Stimulated activated CD4-positive, alpha-beta T cell treated with anti-CD3 and anti-CD28 coated beads, Interleukin-1b, Interleukin-23, amount 100 ng/mL, for 48 hours (primary cell): ENCODE results near the gene CHSY1.

Experiments
- DNase-seq: peaks from one replicate; pipeline ENCODE4 v3.0.0-alpha.2; 2020

The CHSY1 gene

DNA sequence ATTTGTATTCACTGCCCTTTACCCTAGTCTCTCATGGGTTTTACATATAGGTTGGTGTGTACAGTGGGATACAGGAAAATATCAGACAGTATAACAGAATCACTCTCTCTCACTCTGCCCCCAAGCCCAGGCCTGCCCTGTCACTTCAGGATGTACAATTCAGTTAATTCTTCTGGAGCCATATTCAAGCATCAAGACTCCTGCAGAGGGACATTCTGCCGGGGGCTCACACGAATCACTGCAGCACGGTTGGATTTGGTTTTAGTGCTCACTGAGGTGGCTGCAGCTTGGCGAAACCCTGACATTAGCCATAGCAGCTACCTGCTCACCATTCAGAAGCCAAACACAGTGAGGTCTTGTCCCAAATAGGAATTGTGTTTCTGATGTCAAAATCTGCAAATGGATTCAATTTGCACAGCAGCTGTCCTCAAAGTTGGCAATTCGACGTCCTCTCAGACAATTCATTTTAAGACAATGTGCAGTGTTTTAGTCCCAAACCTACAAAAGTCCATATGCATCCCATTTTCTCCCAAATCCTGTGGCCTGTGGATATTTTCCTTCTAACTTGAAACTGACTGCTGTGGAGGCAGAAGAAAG is 82.9 kb downstream of the CHSY1 start:
- DNase-seq = no peak

GRCh38 chr15:101168463-101168824 is 83.4 kb downstream of the CHSY1 start:
- DNase-seq = no peak

- peak; percentile 83 for DNase-seq
Measured at GRCh38 chr15:101167753-101168462, 83.9 kb downstream of the CHSY1 start.

GRCh38 chr15:101167411-101167752 is 84.5 kb downstream of the CHSY1 start:
- DNase-seq = no peak

- DNase-seq = no peak
Measured at GRCh38 chr15:101165905-101166471, 85.9 kb downstream of the CHSY1 start.

- no peak for DNase-seq
Measured at GRCh38 chr15:101162701-101163483, 89.0 kb downstream of the CHSY1 start.

DNA sequence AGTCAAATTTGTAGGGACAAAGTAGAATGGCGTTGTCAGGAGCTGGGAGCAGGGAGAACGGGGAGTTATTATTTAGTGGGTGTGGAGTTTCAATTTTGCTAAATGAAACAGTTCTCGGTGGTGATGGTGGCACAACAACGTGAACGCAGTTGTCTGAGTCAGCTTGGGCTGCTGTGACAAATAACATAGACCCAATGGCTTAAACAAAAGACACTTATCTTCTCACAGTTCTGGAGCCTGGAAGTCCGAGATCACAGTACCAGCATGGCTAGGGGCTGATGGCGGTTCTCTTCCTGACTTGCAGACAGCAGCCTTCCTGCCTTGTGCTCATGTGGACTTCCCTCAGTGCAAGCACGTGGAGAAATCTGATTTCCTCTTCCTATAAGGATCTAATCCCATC is 90.2 kb downstream of the CHSY1 start:
- DNase-seq = peak; percentile 55

DNA sequence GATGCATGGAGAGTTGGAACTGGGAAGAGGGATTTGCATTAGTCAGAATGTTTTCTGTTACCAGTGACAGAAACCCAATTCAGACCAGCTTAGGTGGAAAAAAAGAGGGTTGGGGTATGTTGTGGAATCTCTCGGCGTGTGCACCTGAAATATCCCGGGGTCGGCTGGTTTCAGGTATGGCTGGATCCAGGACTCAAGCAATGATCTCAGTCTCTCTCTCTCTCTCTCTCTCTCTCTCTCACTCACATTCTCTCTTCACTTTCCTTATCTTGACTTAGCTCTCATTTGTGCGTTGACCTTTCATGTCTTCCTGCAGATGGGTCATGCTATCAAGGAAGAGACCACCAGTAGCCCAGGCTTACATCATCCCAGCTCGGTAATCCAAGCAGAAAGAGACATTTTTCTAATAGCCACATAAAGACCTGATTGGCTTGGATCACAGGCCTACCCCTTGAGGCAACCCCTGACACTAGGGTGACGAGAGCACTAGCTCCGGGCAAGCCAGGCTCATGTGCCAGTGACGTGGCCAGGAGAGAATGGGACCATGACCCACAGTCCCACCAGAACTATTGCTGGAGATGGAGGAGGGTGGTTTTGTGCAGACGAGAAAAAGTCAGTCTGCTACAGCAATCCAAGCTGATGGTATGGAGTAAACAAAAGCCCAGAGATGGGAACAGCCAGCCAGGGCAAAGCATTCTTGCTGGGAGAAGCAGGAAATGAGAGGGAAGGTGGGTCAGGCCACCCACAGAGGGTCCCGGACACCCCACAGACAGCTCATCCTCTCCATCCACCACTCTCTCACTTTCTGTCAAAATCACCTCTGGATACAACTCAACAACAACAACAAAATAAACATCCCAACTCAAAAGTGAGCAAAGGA is 91.7 kb downstream of the CHSY1 start:
- no peak for DNase-seq

DNA sequence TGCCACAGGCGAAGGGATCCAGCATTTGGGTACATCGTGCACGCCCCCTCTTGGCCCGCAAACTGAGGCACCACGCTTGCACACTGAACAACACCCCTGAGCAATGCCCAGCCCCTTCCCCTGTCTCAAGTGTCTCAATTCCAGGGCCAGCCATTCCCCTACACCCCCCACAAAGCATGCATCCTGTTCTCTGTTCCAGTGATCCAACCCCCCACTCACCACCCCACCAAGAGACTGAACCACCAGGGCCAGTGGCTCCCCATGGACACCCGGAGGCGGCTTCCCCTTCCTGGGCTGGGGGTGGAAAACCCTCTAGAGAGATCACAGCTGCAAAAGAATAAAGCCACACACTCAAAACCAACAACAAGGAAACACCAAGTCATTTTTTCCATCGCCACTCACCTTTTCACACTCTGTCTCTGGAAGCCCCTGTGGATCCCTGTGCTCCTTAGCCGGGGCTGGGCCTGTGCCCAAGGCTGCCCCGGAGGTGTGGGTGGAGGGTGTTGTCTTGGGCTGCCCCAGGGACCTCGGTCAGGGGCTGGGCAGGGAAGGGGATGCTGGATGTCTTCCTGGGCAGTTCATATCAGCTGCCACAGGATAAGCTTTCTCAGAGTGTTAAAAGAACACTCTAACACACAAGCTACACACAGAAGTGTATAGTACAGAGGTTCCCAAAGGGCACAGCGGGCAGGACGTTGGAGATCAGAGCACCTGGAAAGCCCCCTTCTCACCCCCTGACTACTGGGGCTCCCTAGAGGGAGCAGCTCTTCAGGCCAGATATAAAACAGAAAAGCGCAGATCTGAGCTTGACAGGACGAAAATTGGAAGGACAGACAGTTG is 92.5 kb downstream of the CHSY1 start:
- DNase-seq = peak; percentile 36

- no peak for DNase-seq
Measured at GRCh38 chr15:101158166-101159095, 93.4 kb downstream of the CHSY1 start.

DNA sequence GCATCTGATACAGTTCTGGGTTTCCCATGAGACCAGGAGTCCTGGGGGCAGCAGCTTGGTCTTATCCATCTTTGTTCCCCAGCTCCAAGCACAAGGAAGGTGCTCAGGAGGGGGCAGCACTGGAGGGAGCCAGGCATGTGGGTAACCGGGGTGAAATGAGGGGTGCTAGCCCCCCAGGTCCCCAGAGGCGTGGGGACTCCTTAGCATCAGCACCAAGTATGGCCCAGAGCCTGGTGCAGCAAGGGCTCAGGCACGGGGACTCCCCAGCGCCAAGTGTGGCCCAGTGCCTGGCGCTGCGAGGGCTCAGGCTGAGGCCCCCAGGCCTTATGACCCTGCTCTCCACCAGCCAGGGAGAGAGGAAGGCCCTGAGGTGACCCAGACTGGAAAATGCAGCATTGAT is 94.1 kb downstream of the CHSY1 start:
- no peak for DNase-seq

GRCh38 chr15:101156509-101157159 is 95.2 kb downstream of the CHSY1 start:
- no peak for DNase-seq

- no peak for DNase-seq
Measured at GRCh38 chr15:101156061-101156460, 95.8 kb downstream of the CHSY1 start.

- DNase-seq = no peak
Measured at GRCh38 chr15:101153801-101154656, 97.8 kb downstream of the CHSY1 start.

- no peak for DNase-seq
Measured at GRCh38 chr15:101152914-101153313, 98.9 kb downstream of the CHSY1 start.

DNA sequence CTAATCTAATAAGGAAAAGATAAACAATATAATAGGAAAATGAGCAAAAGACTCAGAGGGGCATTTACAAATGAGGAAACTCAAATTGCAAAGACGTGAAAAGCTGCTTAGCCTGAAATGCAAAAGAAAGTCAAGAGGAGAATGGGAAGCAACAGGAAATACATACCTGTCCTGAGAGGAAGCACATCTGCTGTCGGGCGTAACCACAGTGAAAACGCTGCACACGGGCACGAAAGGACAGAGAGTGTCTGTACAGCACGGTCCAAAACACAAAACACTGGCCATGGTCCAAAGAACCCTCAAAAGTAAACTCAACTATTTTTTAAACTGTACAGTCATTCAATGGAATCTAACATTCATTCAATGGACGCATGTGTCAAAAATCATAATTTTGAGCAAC is 100.6 kb downstream of the CHSY1 start:
- no peak for DNase-seq

GRCh38 chr15:101150723-101151040 is 101.2 kb downstream of the CHSY1 start:
- DNase-seq = no peak

GRCh38 chr15:101149864-101150722 is 101.8 kb downstream of the CHSY1 start:
- no peak for DNase-seq
